ENCODE results near the gene PRKAR1B.

PRKAR1B gene

DNA sequence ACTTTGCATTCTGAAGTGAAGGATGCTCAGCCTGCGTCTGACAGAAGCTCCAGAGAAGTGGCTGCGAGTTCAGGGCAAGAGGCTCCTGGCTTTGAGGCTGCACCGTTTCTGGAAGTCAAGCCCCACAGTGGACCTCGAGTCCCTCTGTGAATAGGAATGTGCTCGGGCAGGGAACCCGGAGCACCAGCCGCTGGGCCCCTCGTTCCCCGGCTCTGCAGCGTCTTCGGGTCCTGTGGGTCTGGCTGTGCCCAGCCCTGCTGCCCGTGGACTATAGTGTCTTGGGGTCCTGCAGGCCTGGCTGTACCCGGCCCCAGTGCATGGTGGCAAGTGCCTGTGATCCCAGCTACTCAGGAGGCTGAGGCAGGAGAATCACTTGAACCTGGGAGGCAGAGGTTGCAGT, 45.3 kb upstream of the PRKAR1B start:
- TF ChIP-seq, protein P1, sequence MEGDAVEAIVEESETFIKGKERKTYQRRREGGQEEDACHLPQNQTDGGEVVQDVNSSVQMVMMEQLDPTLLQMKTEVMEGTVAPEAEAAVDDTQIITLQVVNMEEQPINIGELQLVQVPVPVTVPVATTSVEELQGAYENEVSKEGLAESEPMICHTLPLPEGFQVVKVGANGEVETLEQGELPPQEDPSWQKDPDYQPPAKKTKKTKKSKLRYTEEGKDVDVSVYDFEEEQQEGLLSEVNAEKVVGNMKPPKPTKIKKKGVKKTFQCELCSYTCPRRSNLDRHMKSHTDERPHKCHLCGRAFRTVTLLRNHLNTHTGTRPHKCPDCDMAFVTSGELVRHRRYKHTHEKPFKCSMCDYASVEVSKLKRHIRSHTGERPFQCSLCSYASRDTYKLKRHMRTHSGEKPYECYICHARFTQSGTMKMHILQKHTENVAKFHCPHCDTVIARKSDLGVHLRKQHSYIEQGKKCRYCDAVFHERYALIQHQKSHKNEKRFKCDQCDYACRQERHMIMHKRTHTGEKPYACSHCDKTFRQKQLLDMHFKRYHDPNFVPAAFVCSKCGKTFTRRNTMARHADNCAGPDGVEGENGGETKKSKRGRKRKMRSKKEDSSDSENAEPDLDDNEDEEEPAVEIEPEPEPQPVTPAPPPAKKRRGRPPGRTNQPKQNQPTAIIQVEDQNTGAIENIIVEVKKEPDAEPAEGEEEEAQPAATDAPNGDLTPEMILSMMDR (conservative IDR thresholded peaks at IDR 0.05; ENCODE audit: low read depth) = no peak
- ChIA-PET CTCF (no interaction called here), POLR2A (ENCODE audit: low non-redundant PET) (interaction anchor here (0.6 kb wide), 1 partner anchor 18 kb away, joined by 4 read pairs; no protein-coding TSS in a partner anchor)
- peak overlapping the region; percentile 75 for H3K27ac ChIP-seq
- DNase-seq (ENCODE audit: low spot score) = no peak

DNA sequence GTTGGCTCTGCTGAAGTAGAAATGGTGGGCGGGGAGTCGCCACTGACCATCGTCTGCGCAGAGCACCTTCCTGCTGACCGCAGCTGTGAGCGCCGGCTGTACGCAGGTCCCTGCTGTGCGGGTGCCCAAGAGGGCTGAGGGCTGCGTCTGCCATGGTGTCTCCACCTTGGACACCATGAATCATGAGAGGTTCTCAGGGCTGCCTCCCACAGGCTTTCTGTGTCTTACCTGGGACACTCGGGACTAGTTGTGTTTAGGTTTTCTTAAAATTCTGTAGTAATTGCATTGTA, 44.9 kb upstream of the PRKAR1B start:
- no peak for DNase-seq (ENCODE audit: low spot score)
- peak overlapping the region; percentile 75 for H3K27ac ChIP-seq
- ChIA-PET POLR2A (ENCODE audit: low non-redundant PET) (no interaction called here), CTCF (interaction anchor here (0.6 kb wide), 1 partner anchor 250 kb away, joined by 3 read pairs; no protein-coding TSS in a partner anchor)
- TF ChIP-seq, protein P1 (conservative IDR thresholded peaks at IDR 0.05; ENCODE audit: low read depth) = no peak

DNA sequence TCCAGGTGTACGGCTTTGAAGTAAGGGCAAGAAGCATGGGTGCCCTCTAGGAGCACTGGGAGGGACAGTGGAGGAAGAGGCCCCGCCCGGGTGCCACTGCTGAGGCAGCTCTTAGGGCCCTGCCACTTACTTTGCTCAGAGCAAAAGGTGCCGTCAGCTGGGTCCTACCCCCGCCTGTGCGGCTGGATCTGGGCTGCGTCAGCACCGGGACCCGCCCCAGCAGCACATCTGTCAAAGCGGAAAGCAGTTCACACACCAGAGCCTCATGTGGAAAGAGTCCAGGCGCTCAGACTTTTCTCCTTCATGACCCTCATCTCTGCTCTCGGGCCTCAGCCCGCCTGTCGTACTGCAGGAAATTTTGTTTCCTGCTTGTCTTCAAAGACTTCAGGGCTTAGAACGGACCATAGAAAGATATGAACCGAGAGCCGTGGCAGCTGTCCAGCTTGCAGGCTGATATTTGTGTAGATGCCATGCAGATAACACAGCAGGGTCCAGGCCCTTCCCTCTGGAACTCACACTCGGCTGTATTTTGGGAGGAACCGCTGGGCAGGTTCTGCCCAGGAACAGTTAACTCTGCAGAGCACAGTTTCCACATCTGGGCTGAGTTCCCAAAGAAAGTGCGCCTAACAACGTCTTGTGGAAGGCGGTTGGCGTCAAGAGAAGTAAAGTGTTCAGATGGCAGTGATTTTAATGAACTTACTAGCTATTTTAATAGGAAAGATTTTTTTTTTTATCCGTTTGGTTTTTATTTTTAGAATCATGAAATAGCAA, 44.3 kb upstream of the PRKAR1B start:
- H3K27ac ChIP-seq = peak overlapping the region; percentile 75
- ChIA-PET POLR2A (ENCODE audit: low non-redundant PET) (no interaction called here), CTCF (interaction anchor here (0.6 to 1.0 kb wide), 4 partner anchors 9 to 450 kb away, joined by 3 read pairs; no protein-coding TSS in a partner anchor)
- TF ChIP-seq, protein P1 (conservative IDR thresholded peaks at IDR 0.05; ENCODE audit: low read depth) = no peak
- DNase-seq (ENCODE audit: low spot score) = no peak

DNA sequence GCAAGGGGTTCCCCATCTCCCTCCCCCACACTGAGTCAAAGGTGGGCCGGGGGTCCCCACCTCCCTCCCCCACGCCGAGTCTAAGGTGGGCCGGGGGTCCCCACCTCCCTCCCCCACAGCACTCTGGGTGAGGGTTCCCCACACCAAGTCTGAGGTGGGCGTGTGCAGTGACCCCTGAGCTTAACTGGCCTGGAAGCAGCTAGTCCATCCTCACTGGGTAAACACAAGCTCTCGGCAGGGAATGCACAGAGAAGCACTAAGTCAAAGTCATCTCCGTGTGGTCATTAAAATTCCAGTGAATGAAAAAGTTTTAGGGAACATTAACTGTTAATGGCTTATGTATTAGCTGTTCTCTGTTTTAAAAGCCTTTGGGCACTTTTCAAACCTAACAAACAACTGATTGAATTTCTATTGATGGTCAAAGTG, 43.7 kb upstream of the PRKAR1B start:
- ChIA-PET CTCF (interaction anchor here (0.7 to 1.0 kb wide), 3 partner anchors 9 to 449 kb away, joined by 3 read pairs; no protein-coding TSS in a partner anchor), POLR2A (ENCODE audit: low non-redundant PET) (no interaction called here)
- peak overlapping the region; percentile 75 for H3K27ac ChIP-seq
- TF ChIP-seq, protein P1 (conservative IDR thresholded peaks at IDR 0.05; ENCODE audit: low read depth) = no peak
- no peak for DNase-seq (ENCODE audit: low spot score)

DNA sequence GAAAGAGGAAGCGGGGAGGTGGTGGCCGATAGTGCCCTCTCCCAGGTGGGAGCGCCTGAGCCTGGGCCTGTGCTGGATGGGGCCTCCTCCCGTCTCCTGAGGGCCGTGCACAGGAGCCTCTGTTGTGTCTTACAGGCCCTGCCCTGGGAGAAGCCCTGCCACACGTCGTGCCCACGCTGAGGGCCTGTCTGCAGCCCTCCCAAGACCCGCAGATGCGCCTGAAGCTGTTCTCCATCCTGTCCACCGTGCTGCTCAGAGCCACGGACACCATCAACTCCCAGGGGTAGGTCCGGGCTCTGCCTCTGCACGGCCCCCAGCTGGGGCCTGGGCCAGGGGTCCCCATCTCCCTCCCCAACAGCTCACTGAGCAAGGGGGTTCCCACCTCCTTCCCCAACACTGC, 43.3 kb upstream of the PRKAR1B start:
- POLR2A ChIA-PET (ENCODE audit: low non-redundant PET) = no interaction called here
- no peak for DNase-seq (ENCODE audit: low spot score)
- CTCF ChIA-PET = no interaction called here
- TF ChIP-seq, protein P1 (conservative IDR thresholded peaks at IDR 0.05; ENCODE audit: low read depth) = no peak
- peak overlapping the region; percentile 75 for H3K27ac ChIP-seq

DNA sequence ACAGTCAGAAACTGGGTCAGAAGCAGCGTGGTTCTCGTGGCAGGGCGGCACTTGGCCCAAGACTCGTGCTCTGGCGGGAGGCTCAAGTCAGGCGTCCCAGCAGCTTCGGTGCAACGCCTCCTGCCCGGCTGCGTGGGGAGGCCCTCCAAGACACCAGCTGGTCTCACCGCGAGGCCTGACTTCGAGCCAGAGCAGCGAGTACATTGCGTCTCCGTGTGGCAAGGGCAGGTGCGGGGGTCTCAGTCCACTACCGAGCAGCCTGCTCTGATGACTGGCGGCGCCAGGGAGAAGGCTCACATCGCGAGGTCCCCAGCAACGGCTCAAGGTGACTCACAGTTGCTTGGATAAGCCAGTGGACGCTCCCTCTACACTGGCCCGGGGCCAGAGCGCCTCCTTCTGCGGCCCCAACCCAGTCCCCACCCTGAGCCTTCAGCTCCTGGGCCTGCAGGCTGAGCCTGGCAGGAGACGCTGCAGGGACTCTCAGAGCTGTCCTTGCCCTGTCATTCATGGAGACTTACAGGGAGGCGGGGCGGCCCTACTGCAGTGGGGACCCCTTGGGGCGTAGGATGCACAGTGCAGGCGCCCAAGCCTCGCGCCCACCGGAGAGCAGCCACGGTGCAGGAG, 41.9 kb upstream of the PRKAR1B start:
- TF ChIP-seq, protein P1 (conservative IDR thresholded peaks at IDR 0.05; ENCODE audit: low read depth) = no peak
- peak overlapping the region; percentile 75 for H3K27ac ChIP-seq
- CTCF ChIA-PET = interaction anchor here (0.6 kb wide), 1 partner anchor 455 kb away, joined by 3 read pairs; no protein-coding TSS in a partner anchor
- DNase-seq (ENCODE audit: low spot score) = no peak
- POLR2A ChIA-PET (ENCODE audit: low non-redundant PET) = no interaction called here

Measured in RWPE1 (cell line).